ENCODE data around the gene GH2. TPM values are rescaled to one million over a fixed set of nuclear protein-coding genes. Genes with fewer than 3 reads are reported as not detected.
"Not testable (repeated sequence)": the region's sequence is repeated elsewhere in the genome, so short reads cannot be mapped to it uniquely, and the experiment has no call there.

Gene GH2
- total RNA-seq, 4 donors from 2014 or later: not detected

DNA sequence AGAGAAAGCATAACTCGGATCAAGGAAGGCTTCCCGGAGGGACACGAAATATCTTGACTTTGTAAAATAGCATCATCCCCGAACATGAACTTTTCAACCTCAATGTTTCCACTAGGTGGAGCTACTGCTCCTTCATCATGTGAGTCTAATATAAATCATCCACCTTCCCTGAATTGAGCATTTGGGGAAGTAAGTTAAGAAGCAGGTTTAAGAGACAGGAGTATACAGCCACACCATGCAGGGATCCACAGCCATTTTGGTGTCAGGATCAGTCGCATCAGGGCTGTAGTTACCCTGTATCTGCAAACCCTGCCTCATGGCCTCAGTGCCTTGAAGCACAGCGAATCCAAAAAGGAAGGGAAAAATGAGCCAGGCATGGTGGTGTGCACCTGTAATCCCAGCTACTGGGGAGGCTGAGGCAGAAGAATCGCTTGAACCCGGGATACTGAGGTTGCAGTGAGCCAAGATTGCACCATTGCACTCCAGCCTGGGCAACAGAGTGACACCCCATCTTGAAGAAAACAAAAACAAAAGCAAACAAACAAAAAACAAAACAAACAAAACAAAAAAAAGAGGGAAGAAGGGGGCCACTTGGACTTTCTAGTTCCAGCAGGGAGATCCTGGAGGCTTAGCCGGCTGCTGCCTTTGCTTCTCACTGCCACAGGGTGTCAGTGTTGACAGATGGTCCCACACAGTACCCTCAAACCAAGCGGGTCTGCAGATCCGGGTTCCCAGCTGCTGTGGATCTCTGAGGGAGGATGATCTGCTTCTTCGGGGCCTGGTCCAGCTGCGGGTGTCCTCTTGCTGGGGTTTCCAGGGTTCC lies 7.5 kb upstream of the GH2 start:
- intact Hi-C loops (cut with DNase I); DNase-seq: not testable (repeated sequence)
- peak; percentile 9 to 52 (median 31) for TF ChIP-seq CTCF (IDR thresholded peaks at IDR 0.05)

DNA sequence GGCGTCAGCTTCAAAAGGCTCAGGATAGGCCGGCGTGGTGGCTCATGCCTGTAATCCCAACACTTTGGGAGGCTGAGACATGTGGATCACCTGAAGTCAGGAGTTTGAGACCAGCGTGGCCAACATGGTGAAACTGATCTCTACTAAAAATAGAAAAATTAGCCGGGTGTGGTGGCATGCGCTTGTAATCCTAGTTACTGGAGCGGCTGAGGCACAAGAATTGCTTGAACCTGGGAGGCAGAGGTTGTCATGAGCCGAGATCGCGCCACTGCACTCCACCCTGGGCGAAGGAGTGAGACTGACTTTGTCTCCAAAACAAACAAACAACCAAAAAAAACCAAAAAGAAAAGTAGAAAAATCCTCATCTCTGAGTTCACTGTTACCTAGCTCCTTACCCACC lies 3.4 kb upstream of the GH2 start:
- WGBS, 2 donors: 75 to 85% methylated on average over 7 to 8 of the region's 11 CpGs
- intact Hi-C loops (cut with DNase I); DNase-seq; H3K4me1 ChIP-seq; H3K9me3 ChIP-seq; H3K27me3 ChIP-seq; H3K27ac ChIP-seq; H3K36me3 ChIP-seq; H3K4me3 ChIP-seq: not testable (repeated sequence)

More for the DNA sequence above, 7.5 kb upstream of the GH2 start:
- 19 to 23% methylated on average over 11 of the region's 13 CpGs for WGBS, 2 donors
- not testable (repeated sequence) for H3K9me3 ChIP-seq, H3K36me3 ChIP-seq, H3K4me1 ChIP-seq, H3K27ac ChIP-seq, H3K4me3 ChIP-seq, H3K27me3 ChIP-seq

- intact Hi-C loops (cut with DNase I); H3K4me3 ChIP-seq; H3K27ac ChIP-seq; H3K27me3 ChIP-seq; DNase-seq; H3K9me3 ChIP-seq; H3K4me1 ChIP-seq; H3K36me3 ChIP-seq: not testable (repeated sequence)
- 69 to 73% methylated on average over 5 to 6 of the region's 9 CpGs for WGBS, 2 donors
Measured at GRCh38 chr17:63882626-63883126, 932 bp upstream of the GH2 start.

GRCh38 chr17:63881337-63881736 lies 407 bp downstream of the GH2 start:
- H3K4me3 ChIP-seq; DNase-seq; H3K4me1 ChIP-seq; H3K36me3 ChIP-seq; H3K9me3 ChIP-seq; intact Hi-C loops (cut with DNase I); H3K27ac ChIP-seq: not testable (repeated sequence)
- 39 to 85% methylated on average over 7 to 9 of the region's 11 CpGs for WGBS, 2 donors
- H3K27me3 ChIP-seq: peaks cover 0 to 16% (median 0%) of the 10 kb centered on the region in 4 donors

DNA sequence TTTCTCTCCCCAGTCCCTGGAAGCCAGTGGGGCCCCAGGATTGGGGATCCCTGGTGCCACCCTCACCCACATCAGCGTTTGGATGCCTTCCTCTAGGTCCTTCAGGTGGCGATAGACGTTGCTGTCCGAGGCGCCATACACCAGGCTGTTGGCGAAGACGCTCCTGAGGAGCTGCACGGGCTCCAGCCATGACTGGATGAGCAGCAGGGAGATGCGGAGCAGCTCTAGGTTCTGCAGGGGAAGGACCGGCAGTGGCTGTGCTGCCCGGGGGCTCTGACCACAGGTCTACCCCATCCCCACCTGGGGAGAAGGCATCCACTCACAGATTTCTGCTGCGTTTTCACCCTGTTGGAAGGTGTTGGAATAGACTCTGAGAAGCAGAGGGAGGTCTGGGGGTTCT lies 1.0 kb downstream of the GH2 start:
- intact Hi-C loops (cut with DNase I): no loop called here
- no peaks in the 10 kb centered on the region for H3K4me1 ChIP-seq
- no peak for DNase-seq
- TF ChIP-seq CTCF (IDR thresholded peaks at IDR 0.05) (no peak), POLR2A (IDR thresholded peaks at IDR 0.05) (no peak)
- peaks cover 0 to 16% (median 0%) of the 10 kb centered on the region in 4 donors for H3K27me3 ChIP-seq
- H3K27ac ChIP-seq: no peak overlapping the region
- no peaks in the 10 kb centered on the region for H3K36me3 ChIP-seq
- no peak overlapping the region for H3K4me3 ChIP-seq
- WGBS, 2 donors: 20% methylated on average over 1 of the region's 12 CpGs; no CpG with 5 or more reads in 1 of the 2 donors
- H3K9me3 ChIP-seq: no peaks in the 10 kb centered on the region

GRCh38 chr17:63878413-63878812 lies 3.3 kb downstream of the GH2 start:
- H3K4me3 ChIP-seq; intact Hi-C loops (cut with DNase I); H3K4me1 ChIP-seq; H3K27ac ChIP-seq; H3K9me3 ChIP-seq; H3K36me3 ChIP-seq; DNase-seq: not testable (repeated sequence)
- H3K27me3 ChIP-seq: peaks cover 0 to 16% (median 0%) of the 10 kb centered on the region in 4 donors
- WGBS, 2 donors: 80 to 81% methylated on average over 9 of the region's 9 CpGs

GRCh38 chr17:63874693-63875092 lies 7.1 kb downstream of the GH2 start:
- 67 to 81% methylated on average over 4 to 6 of the region's 6 CpGs for WGBS, 2 donors
- H3K27ac ChIP-seq; H3K36me3 ChIP-seq; H3K4me3 ChIP-seq; DNase-seq; H3K9me3 ChIP-seq; intact Hi-C loops (cut with DNase I); H3K4me1 ChIP-seq; H3K27me3 ChIP-seq: not testable (repeated sequence)

GRCh38 chr17:63874061-63874626 lies 7.6 kb downstream of the GH2 start:
- H3K27me3 ChIP-seq; H3K27ac ChIP-seq; intact Hi-C loops (cut with DNase I); DNase-seq; H3K4me1 ChIP-seq; H3K4me3 ChIP-seq; H3K36me3 ChIP-seq; H3K9me3 ChIP-seq: not testable (repeated sequence)
- no CpG with 5 or more reads among the region's 8 CpGs for WGBS, 2 donors

GRCh38 chr17:63873577-63873976 lies 8.2 kb downstream of the GH2 start, which contains the start of gene CSH2:
Gene CSH2 (minus strand): TSS chr17:63873677. CDS start chr17:63873614, 63 bp downstream.
- H3K27ac ChIP-seq; H3K4me1 ChIP-seq; H3K27me3 ChIP-seq; H3K9me3 ChIP-seq; H3K36me3 ChIP-seq; intact Hi-C loops (cut with DNase I); H3K4me3 ChIP-seq; DNase-seq: not testable (repeated sequence)
- no CpG with 5 or more reads among the region's 7 CpGs for WGBS, 2 donors

- H3K36me3 ChIP-seq; H3K4me3 ChIP-seq; H3K4me1 ChIP-seq; H3K27me3 ChIP-seq; H3K27ac ChIP-seq; DNase-seq; H3K9me3 ChIP-seq; intact Hi-C loops (cut with DNase I): not testable (repeated sequence)
- WGBS, 2 donors: 89% methylated on average over 11 to 13 of the region's 15 CpGs
Measured at GRCh38 chr17:63871646-63872365, 9.9 kb downstream of the GH2 start.

DNA sequence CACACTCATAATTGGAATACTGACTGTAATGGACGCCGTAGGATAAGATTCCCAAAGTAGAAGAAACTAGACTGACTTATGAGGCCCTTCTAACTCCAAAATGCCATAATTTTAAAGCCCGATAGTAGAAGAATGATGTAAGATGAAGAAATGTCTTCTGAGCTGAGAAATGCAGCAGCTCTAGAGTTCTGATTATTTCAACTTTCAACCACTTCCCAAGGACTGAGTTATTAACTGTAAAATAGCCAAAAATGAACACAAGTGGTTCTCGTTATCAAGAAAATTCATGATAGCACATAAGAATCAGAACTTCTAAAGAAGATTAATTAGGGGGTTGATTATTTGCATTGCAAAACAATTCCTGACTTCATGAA lies 11.5 kb downstream of the GH2 start:
- DNase-seq; H3K27me3 ChIP-seq; H3K9me3 ChIP-seq; H3K4me3 ChIP-seq; H3K4me1 ChIP-seq; intact Hi-C loops (cut with DNase I); H3K27ac ChIP-seq; H3K36me3 ChIP-seq: not testable (repeated sequence)
- WGBS, 2 donors: 78 to 82% methylated on average over 4 of the region's 4 CpGs

All from esophagus squamous epithelium (tissue), 5 donors.